GM21737 (cell line): ENCODE data around the gene DOCK2.
"Not testable (repeated sequence)": the region's sequence is repeated elsewhere in the genome, so short reads cannot be mapped to it uniquely, and the experiment has no call there.

Experiments
- ATAC-seq: cut with Tn5 transposase; IDR thresholded peaks from one replicate; pipeline ENCODE4 v1.9.1; 2021; ENCODE audit warnings: mild to moderate bottlenecking, moderate library complexity; ENCODE audit not compliant: unreplicated experiment

The DOCK2 gene

GRCh38 chr5:169711551-169712225 is 74.6 kb downstream of the DOCK2 start:
- ATAC-seq = no peak

GRCh38 chr5:169712428-169712827 is 75.4 kb downstream of the DOCK2 start:
- no peak for ATAC-seq

- ATAC-seq = no peak
Measured at GRCh38 chr5:169716287-169716686, 79.2 kb downstream of the DOCK2 start.

GRCh38 chr5:169717288-169717687 is 80.2 kb downstream of the DOCK2 start:
- ATAC-seq = no peak

GRCh38 chr5:169719360-169720314 is 82.6 kb downstream of the DOCK2 start:
- peak; percentile 70 for ATAC-seq

GRCh38 chr5:169721771-169722170 is 84.7 kb downstream of the DOCK2 start:
- ATAC-seq = no peak

GRCh38 chr5:169723103-169723831 is 86.2 kb downstream of the DOCK2 start:
- no peak for ATAC-seq

GRCh38 chr5:169724303-169725087 is 87.4 kb downstream of the DOCK2 start:
- no peak for ATAC-seq

- ATAC-seq = not testable (repeated sequence)
Measured at GRCh38 chr5:169725665-169726064, 88.6 kb downstream of the DOCK2 start.

- ATAC-seq = no peak
Measured at GRCh38 chr5:169728418-169728817, 91.3 kb downstream of the DOCK2 start.

GRCh38 chr5:169731221-169731620 is 94.1 kb downstream of the DOCK2 start:
- ATAC-seq = no peak

GRCh38 chr5:169732841-169733240 is 95.8 kb downstream of the DOCK2 start:
- ATAC-seq = no peak

GRCh38 chr5:169735913-169736312 is 98.8 kb downstream of the DOCK2 start:
- no peak for ATAC-seq

GRCh38 chr5:169736653-169737052 is 99.6 kb downstream of the DOCK2 start:
- no peak for ATAC-seq

GRCh38 chr5:169740435-169740834 is 103.4 kb downstream of the DOCK2 start:
- no peak for ATAC-seq

GRCh38 chr5:169742771-169743296 is 105.8 kb downstream of the DOCK2 start:
- ATAC-seq = no peak

- no peak for ATAC-seq
Measured at GRCh38 chr5:169744336-169744735, 107.3 kb downstream of the DOCK2 start.

GRCh38 chr5:169745441-169746146 is 108.5 kb downstream of the DOCK2 start:
- ATAC-seq = no peak

GRCh38 chr5:169746147-169746694 is 109.1 kb downstream of the DOCK2 start:
- no peak for ATAC-seq
